GM19397 (cell line): ENCODE measurements around the gene NCSTN.
"Not testable (repeated sequence)": the region's sequence is repeated elsewhere in the genome, so short reads cannot be mapped to it uniquely, and the experiment has no call there.

Experiments used
- ATAC-seq: cut with Tn5 transposase; IDR thresholded peaks from one replicate; pipeline ENCODE4 v1.9.1; 2021; ENCODE audit warnings: mild to moderate bottlenecking, moderate library complexity; ENCODE audit not compliant: unreplicated experiment

Gene NCSTN

DNA sequence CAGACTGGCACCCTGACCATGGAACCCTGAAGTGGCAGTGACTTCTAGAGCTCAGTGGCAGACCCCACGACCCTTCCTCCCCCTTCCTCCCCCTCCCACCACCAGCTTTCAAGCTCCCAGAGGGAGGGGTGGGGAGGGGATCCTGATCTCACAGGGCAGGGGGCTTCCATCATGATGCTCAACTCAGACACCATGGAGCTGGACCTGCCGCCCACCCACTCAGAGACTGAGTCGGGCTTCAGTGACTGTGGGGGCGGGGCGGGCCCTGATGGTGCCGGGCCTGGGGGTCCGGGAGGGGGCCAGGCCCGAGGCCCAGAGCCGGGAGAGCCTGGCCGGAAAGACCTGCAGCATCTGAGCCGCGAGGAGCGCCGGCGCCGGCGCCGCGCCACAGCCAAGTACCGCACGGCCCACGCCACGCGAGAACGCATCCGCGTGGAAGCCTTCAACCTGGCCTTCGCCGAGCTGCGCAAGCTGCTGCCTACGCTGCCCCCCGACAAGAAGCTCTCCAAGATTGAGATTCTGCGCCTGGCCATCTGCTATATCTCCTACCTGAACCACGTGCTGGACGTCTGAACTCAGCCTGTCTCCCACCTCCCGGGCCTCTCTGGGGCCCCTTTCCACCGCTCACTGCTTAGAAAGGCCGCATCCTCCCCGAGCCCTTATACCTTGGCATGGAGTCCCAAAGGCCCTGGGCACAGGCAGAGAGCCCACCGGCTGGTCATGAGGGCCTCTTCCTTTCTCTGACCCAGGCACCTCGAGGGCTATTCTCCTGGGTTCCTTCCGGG is 27.6 kb downstream of the NCSTN start:
- no peak for ATAC-seq

- ATAC-seq = no peak
Measured at GRCh38 chr1:160371346-160371631, 28.1 kb downstream of the NCSTN start.

- ATAC-seq = no peak
Measured at GRCh38 chr1:160371756-160372155, 28.6 kb downstream of the NCSTN start.

- ATAC-seq = no peak
Measured at GRCh38 chr1:160373696-160374095, 30.5 kb downstream of the NCSTN start.

GRCh38 chr1:160374306-160375110 is 31.3 kb downstream of the NCSTN start:
- ATAC-seq = no peak

GRCh38 chr1:160375788-160376524 is 32.8 kb downstream of the NCSTN start:
- ATAC-seq = no peak

DNA sequence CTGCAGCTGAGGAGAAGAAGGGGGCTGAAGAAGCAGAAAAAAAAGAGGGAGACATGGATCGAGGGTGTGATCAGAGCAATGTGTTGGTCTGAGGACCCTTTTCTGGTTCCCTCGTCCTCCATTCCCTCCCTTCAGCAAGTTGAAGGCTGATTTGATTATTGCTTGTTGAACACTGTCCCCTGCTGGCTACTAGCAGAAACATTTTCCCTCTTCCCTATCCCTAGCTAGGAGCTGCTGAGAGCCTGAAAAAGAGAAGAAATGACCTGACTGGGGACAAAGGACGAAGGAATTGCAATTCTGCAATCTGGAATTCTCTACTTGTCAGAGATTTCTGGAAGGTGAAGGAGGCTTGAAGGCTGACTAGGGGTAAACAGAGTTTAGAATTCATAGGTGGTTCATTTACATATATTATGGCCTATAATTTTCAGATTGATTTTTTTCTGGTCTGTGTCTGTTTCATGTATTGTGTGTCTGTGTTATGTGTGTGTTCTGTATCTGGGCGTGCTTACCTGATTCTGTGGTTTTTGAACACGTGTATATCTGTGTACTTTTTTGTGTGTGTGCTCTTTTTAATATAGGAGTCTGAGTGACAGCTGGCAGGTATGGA is 33.4 kb downstream of the NCSTN start:
- ATAC-seq = no peak

DNA sequence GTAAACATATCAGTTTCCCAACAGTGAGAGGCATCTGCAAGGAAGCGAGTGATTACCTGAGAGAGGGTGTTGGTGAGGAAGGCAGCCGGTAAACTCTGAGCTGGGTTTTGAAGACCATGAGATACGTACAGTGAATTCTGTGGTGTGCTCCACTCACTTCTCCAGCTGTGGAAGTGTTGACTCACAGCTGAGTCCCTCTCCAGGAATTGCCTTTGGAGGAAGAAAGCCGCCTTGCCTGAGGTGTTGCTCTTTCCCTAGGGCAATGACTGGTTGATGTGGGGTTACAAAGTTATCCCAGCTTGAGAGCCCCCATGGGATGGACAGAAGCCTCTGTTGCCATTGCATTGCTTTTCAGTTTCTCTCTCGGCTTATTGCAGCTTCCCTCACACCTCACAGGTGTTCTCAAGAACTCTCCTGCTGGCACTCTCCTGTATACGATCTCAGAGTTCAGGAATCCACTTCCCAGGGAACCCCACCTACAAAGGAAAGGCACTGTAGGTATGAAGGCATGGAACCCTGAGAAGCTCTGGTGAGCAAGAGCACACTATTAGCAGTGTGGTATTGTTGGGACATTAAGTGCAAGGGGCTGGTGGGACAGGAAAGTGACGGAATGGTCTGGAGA is 34.5 kb downstream of the NCSTN start:
- ATAC-seq = no peak

GRCh38 chr1:160384812-160385211 is 41.6 kb downstream of the NCSTN start:
- not testable (repeated sequence) for ATAC-seq

GRCh38 chr1:160388406-160388805 is 45.2 kb downstream of the NCSTN start:
- ATAC-seq = not testable (repeated sequence)

GRCh38 chr1:160394673-160395072 is 51.5 kb downstream of the NCSTN start:
- no peak for ATAC-seq

DNA sequence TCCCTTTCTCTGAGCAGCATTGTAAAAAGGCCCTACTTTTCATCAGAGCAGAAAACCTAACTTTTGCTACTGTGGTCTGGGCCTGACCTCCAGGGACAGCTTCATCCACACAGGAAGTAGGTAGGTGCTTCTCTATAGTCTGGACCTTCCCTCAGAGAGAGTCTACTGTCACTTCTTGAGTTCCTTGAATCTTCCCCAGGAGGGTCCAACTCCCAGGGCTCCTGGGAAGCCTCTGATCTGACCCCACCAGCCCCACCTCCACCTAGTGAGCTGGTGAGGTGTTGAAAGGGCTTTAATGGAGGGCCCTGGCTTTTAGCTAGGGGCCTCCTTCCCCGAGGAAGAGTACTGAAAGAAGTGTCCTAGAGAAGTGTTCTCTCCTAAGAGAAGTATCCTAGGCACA is 54.5 kb downstream of the NCSTN start:
- no peak for ATAC-seq

- ATAC-seq = no peak
Measured at GRCh38 chr1:160398823-160399222, 55.6 kb downstream of the NCSTN start.

- no peak for ATAC-seq
Measured at GRCh38 chr1:160399544-160400222, 56.5 kb downstream of the NCSTN start.

GRCh38 chr1:160400223-160400645 is 57.1 kb downstream of the NCSTN start, which contains the start of gene VANGL2:
VANGL2 (plus strand) TSS chr1:160400564; CDS start chr1:160415838, 15,274 bp downstream.
- no peak for ATAC-seq

DNA sequence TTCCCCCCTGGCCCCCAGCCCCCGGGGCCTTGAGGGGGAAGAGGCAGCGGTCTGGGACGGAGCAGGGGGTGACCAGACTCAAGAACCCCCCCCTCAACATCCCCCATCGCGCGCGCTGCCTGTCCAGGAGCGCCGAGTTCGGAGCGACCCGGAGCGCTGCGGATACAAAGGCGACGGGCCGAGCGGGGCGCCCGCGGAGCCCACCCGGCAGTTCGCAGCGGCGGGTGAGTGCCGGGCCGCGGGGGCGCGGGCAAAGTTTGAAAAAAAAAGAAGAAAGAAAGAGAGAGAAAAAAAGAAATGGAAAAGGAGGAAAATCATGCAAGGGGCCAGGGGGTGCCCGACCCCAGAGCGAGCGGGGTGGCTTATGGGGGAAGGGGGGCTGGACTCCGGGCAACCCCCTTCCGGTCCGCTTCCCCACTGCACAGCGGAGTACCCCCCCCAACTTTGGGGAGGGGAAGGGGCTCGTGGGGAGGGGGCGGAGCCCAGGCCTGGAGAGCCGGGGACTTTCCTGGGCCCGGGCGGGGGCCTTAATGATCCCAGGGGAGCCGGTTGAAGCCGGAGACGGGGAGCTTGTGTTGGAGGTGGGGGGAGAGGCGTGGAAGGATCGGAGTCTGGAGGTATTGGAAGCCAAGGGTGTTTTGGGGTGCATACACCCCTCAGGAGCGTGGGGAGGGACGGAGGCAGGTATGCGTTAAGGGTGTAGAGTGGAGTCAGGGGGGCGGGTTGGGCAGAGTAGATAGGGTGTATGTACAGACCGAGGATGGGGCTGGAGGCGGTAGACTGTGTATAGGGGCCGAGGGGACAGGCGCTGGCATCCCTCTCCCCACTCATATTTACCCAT is 57.7 kb downstream of the NCSTN start:
- ATAC-seq = no peak

- ATAC-seq = no peak
Measured at GRCh38 chr1:160401487-160401805, 58.3 kb downstream of the NCSTN start.

DNA sequence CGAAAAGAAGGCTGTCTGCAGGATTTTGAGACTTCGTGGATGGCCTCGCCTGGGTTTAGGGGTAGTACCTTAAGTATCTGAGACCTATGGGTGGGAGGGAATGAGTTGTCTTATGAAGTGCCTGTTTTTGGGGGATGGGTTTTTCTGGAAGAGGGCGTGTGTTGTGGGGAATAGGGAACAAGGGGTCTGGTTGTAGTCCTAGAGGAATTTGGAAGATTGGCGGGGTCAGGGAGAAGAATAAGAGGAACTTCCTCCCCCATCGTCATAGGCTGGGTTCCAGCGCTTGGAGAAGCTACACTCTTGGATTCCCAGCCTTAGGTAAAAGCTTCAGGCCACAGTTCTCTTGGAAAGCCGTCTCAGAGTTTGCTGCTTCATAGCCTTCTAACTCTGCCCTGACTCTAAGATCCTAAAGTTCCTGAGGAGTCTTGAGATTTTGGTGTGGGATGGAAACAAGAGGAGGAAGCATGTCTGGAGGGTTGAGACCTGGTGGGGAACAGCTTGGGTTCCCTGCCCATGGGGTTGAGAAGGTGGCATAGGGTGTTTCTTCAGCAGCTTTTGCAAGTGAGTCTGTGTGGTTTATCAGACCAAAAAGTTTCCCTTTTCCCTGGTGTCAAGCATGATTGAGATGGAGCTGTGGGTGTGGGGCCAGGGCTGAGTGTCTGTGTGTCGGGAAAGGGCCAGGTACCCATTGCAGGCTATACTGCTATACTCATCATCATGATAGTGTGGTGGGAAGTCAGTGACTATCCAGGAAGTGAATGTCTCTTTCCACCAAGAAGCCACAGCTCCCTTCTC is 59.0 kb downstream of the NCSTN start:
- no peak for ATAC-seq

DNA sequence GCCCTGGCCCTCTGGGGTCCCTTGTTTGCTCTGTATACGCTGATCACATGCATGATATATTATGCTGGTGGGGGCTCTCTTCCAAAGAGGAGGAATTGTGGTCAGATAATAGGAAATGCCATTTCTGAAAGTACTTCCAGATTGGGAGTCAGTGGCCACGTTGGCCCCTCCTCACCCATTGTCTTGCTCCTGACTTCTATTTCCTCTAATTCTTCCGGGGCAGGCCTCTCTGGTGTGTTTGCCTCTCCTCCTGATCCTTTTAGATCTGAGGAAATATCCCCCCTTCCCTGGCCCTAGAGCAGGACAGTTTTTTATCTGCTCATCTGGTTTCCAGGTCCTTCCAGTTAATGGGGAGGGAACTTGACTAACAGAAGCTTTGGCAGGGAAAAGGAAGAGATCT is 60.1 kb downstream of the NCSTN start:
- no peak for ATAC-seq
